Stimulated activated CD4-positive, alpha-beta T cell treated with anti-CD3 and anti-CD28 coated beads, Interleukin-4, amount 100 ng/mL, for 24 hours (primary cell): ENCODE measurements around the gene B3GALT6.
"Not testable (repeated sequence)": the region's sequence is repeated elsewhere in the genome, so short reads cannot be mapped to it uniquely, and the experiment has no call there.

ENCODE experiments used
- DNase-seq: peaks from one replicate; pipeline ENCODE4 v3.0.0-alpha.2; 2020

B3GALT6 gene

GRCh38 chr1:1245817-1246576 is 14.0 kb downstream of the B3GALT6 start:
- DNase-seq, result no peak

GRCh38 chr1:1246577-1247340 is 14.7 kb downstream of the B3GALT6 start, which contains the start of gene C1QTNF12:
Gene C1QTNF12 (minus strand): TSS chr1:1246722. CDS start chr1:1246690, 32 bp downstream.
- DNase-seq, result no peak

- DNase-seq, result no peak
Observed at GRCh38 chr1:1247341-1247913, 15.4 kb downstream of the B3GALT6 start.

- not testable (repeated sequence) for DNase-seq
Observed at GRCh38 chr1:1248009-1248913, 16.2 kb downstream of the B3GALT6 start.

GRCh38 chr1:1250786-1251284 is 18.8 kb downstream of the B3GALT6 start:
- peak; percentile 70 for DNase-seq

- DNase-seq, result no peak
Observed at GRCh38 chr1:1253314-1253713, 21.3 kb downstream of the B3GALT6 start.

- no peak for DNase-seq
Observed at GRCh38 chr1:1253972-1254666, 22.1 kb downstream of the B3GALT6 start.

GRCh38 chr1:1254667-1254998 is 22.6 kb downstream of the B3GALT6 start:
- DNase-seq, result no peak

GRCh38 chr1:1255078-1255477 is 23.0 kb downstream of the B3GALT6 start:
- DNase-seq, result no peak

GRCh38 chr1:1255611-1256010 is 23.6 kb downstream of the B3GALT6 start:
- no peak for DNase-seq

GRCh38 chr1:1256956-1257871 is 25.2 kb downstream of the B3GALT6 start:
- no peak for DNase-seq

- DNase-seq, result no peak
Observed at GRCh38 chr1:1259119-1259488, 27.1 kb downstream of the B3GALT6 start.

- no peak for DNase-seq
Observed at GRCh38 chr1:1259540-1259939, 27.5 kb downstream of the B3GALT6 start.

- no peak for DNase-seq
Observed at GRCh38 chr1:1259951-1260600, 28.0 kb downstream of the B3GALT6 start.

GRCh38 chr1:1260843-1261560 is 29.0 kb downstream of the B3GALT6 start:
- no peak for DNase-seq

GRCh38 chr1:1262071-1262470 is 30.0 kb downstream of the B3GALT6 start:
- DNase-seq, result no peak

- no peak for DNase-seq
Observed at GRCh38 chr1:1262758-1263157, 30.7 kb downstream of the B3GALT6 start.

- DNase-seq, result no peak
Observed at GRCh38 chr1:1264026-1264425, 32.0 kb downstream of the B3GALT6 start.

- DNase-seq, result no peak
Observed at GRCh38 chr1:1264868-1265272, 32.8 kb downstream of the B3GALT6 start.
